HepG2 (cell line): ENCODE measurements around the gene TEKT5. TPM values are rescaled to one million over a fixed set of nuclear protein-coding genes. Genes with fewer than 3 reads are reported as not detected.

Source experiments
- ADNP ChIP-seq: sonication (generic); formaldehyde crosslinking; IDR thresholded peaks from 2 replicates; pipeline ENCODE4 v1.4.0; 2020; ENCODE audit warnings: missing genetic modification reagents
- BCL6 ChIP-seq: IDR thresholded peaks from 2 replicates; pipeline ENCODE4 v1.6.1; 2016; ENCODE audit warnings: missing genetic modification reagents, missing compliant biosample characterization
- BHLHE40 ChIP-seq: IDR thresholded peaks from 2 replicates; pipeline ENCODE4 v1.6.1; 2011; ENCODE audit warnings: low read length, improper control_type of control experiment
- GLMP ChIP-seq: sonication (generic); formaldehyde crosslinking; IDR thresholded peaks from 2 replicates; pipeline ENCODE4 v1.9.0; 2021; ENCODE audit warnings: missing genetic modification reagents, mild to moderate bottlenecking, borderline replicate concordance
- HOXA5 ChIP-seq: sonication (generic); formaldehyde crosslinking; IDR thresholded peaks from 2 replicates; pipeline ENCODE4 v1.4.0; 2020; ENCODE audit warnings: missing genetic modification reagents
- IKZF5 ChIP-seq: IDR thresholded peaks from 2 replicates; pipeline ENCODE4 v1.6.1; 2018; ENCODE audit warnings: missing genetic modification reagents, mild to moderate bottlenecking, missing compliant biosample characterization
- JDP2 ChIP-seq: sonication (generic); formaldehyde crosslinking; IDR thresholded peaks from 2 replicates; pipeline ENCODE4 v1.8.1; 2022; ENCODE audit warnings: missing genetic modification reagents, borderline replicate concordance
- KDM4B ChIP-seq: sonication (generic); formaldehyde crosslinking; IDR thresholded peaks from 2 replicates; pipeline ENCODE4 v1.4.0; 2020; ENCODE audit warnings: missing genetic modification reagents
- MED13 ChIP-seq: sonication (generic); formaldehyde crosslinking; IDR thresholded peaks from 2 replicates; pipeline ENCODE4 v1.5.0; 2020; ENCODE audit warnings: missing genetic modification reagents
- MTA1 ChIP-seq: sonication (generic); formaldehyde crosslinking; IDR thresholded peaks from 2 replicates; pipeline ENCODE4 v1.4.0; 2020; ENCODE audit warnings: missing genetic modification reagents, mild to moderate bottlenecking, borderline replicate concordance
- NBN ChIP-seq: fragments of 450-650 bp; conservative IDR thresholded peaks from 2 replicates; pipeline ENCODE4 v1.6.1; 2017
- PCBP2 ChIP-seq: fragments of 200-400 bp; formaldehyde crosslinking; optimal IDR thresholded peaks from 2 replicates; pipeline ENCODE3; 2018; ENCODE audit warnings: low read length, low read depth; ENCODE audit not compliant: poor library complexity, severe bottlenecking
- TCF7 ChIP-seq: sonication (generic); IDR thresholded peaks from 2 replicates; pipeline ENCODE4 v1.6.1; 2016; ENCODE audit warnings: antibody characterized with exemption, low read depth
- XBP1 ChIP-seq: sonication (generic); formaldehyde crosslinking; IDR thresholded peaks from 2 replicates; pipeline ENCODE4 v1.5.0; 2020; ENCODE audit warnings: missing genetic modification reagents
- ZBTB25 ChIP-seq: IDR thresholded peaks from 2 replicates; pipeline ENCODE4 v1.6.1; 2018; ENCODE audit warnings: missing genetic modification reagents
- ZKSCAN1 ChIP-seq: fragments of 150-350 bp; IDR thresholded peaks from 2 replicates; pipeline ENCODE4 v1.6.1; 2014; ENCODE audit warnings: low read length
- ZNF10 ChIP-seq: sonication (generic); formaldehyde crosslinking; IDR thresholded peaks from 2 replicates; pipeline ENCODE4 v1.4.0; 2020; ENCODE audit warnings: mild to moderate bottlenecking, low read depth, missing genetic modification reagents, borderline replicate concordance
- ZNF230 ChIP-seq: sonication (generic); formaldehyde crosslinking; IDR thresholded peaks from 2 replicates; pipeline ENCODE4 v1.4.0; 2020; ENCODE audit warnings: mild to moderate bottlenecking, missing genetic modification reagents
- ZNF331 ChIP-seq: sonication (generic); formaldehyde crosslinking; IDR thresholded peaks from 2 replicates; pipeline ENCODE4 v1.4.0; 2020; ENCODE audit warnings: missing genetic modification reagents
- ZNF605 ChIP-seq: sonication (generic); formaldehyde crosslinking; IDR thresholded peaks from 2 replicates; pipeline ENCODE4 v1.8.0; 2022; ENCODE audit warnings: mild to moderate bottlenecking, missing genetic modification reagents
- ZNF652 ChIP-seq: IDR thresholded peaks from 2 replicates; pipeline ENCODE4 v1.6.1; 2016; ENCODE audit warnings: low read depth, borderline replicate concordance
- ZNF670 ChIP-seq: sonication (generic); formaldehyde crosslinking; IDR thresholded peaks from 2 replicates; pipeline ENCODE4 v1.8.0; 2022; ENCODE audit warnings: mild to moderate bottlenecking, missing genetic modification reagents, borderline replicate concordance
- ZNF841 ChIP-seq: sonication (generic); formaldehyde crosslinking; IDR thresholded peaks from 2 replicates; pipeline ENCODE4 v1.8.1; 2023; ENCODE audit warnings: missing genetic modification reagents, borderline replicate concordance
- polyA plus RNA-seq, 8 experiments: library from polyadenylated mRNA; depleted of rRNA in 3 of 8; stranded (reverse) in 7 of 8; unstranded in 1 of 8; fragments of >200 nt; fragmentation: Illumina TruSeq in 4 of 8; extraction: Trizol in 4 of 8; gene quantifications; 2 replicates each; pipeline versions ENCODE4 v1.2.1 to v1.2.3, GENCODE V29; 2011 to 2016; ENCODE audit warnings: low read depth in 4 of 8, missing spikeins in 1 of 8, mixed read lengths in 1 of 8; ENCODE audit not compliant: insufficient read depth in 1 of 8
- total RNA-seq, 5 experiments: library from RNA; depleted of rRNA; stranded (reverse); fragments of >200 nt; fragmentation: Illumina TruSeq; extraction: Trizol; gene quantifications; 2 replicates each; pipeline ENCODE4 v1.2.3, GENCODE V29; 2016; ENCODE audit warnings: low read depth in 1 of 5
- TF ChIP-seq, protein P1 (sequence below): sonication (generic); formaldehyde crosslinking; IDR thresholded peaks from 2 replicates; pipeline ENCODE4 v1.5.0; 2020; ENCODE audit warnings: mild to moderate bottlenecking, missing genetic modification reagents, moderate library complexity
- TF ChIP-seq, protein P2 (sequence below): sonication (generic); formaldehyde crosslinking; IDR thresholded peaks from 2 replicates; pipeline ENCODE4 v1.4.0; 2020; ENCODE audit warnings: missing genetic modification reagents
- TF ChIP-seq, protein P3 (sequence below): IDR thresholded peaks from 2 replicates; pipeline ENCODE4 v1.6.1; 2012; ENCODE audit warnings: inconsistent platforms

TEKT5 gene
- total and polyA plus RNA-seq, 2 of the 13 experiments (the other 11 are each of a cell fraction or from before 2014, with no cell fraction given): 0.16 TPM; not detected in 1

DNA sequence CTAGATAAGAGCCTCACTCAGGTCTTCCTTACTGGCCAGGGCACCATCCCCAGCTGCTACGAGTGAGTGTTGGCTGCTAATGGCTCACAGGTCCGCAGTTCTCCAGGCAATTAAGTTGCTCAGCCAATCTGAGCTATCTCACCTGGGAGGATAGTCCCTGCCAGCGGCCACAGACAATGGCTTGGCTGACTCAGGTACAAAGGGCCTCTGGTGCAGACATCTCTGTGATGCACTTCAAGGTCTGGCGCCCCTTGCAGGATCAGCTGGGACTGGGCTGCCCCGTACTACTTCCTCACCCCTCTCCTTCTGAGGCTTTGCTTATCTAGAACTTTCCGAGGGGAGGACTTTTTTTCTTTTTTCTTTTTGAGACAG lies 65.2 kb downstream of the TEKT5 start (continued):
- TF ChIP-seq, protein P1, sequence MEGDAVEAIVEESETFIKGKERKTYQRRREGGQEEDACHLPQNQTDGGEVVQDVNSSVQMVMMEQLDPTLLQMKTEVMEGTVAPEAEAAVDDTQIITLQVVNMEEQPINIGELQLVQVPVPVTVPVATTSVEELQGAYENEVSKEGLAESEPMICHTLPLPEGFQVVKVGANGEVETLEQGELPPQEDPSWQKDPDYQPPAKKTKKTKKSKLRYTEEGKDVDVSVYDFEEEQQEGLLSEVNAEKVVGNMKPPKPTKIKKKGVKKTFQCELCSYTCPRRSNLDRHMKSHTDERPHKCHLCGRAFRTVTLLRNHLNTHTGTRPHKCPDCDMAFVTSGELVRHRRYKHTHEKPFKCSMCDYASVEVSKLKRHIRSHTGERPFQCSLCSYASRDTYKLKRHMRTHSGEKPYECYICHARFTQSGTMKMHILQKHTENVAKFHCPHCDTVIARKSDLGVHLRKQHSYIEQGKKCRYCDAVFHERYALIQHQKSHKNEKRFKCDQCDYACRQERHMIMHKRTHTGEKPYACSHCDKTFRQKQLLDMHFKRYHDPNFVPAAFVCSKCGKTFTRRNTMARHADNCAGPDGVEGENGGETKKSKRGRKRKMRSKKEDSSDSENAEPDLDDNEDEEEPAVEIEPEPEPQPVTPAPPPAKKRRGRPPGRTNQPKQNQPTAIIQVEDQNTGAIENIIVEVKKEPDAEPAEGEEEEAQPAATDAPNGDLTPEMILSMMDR (CRISPR knock-in tag): peak; percentile 53
- TF ChIP-seq ZNF605 (CRISPR knock-in tag) (no peak), ZNF230 (CRISPR knock-in tag) (no peak), GLMP (CRISPR knock-in tag) (no peak), BCL6 (no peak), MED13 (CRISPR knock-in tag) (no peak), ADNP (CRISPR knock-in tag) (0 out of 2 replicates have a peak, but pooled peaks have one; percentile 14), TCF7 (no peak), NBN (no peak), ZNF841 (no peak), ZNF670 (no peak), MTA1 (CRISPR knock-in tag) (no peak), ZBTB25 (CRISPR knock-in tag) (no peak), HOXA5 (CRISPR knock-in tag) (no peak), PCBP2 (no peak), ZNF10 (no peak), BHLHE40 (no peak), JDP2 (CRISPR knock-in tag) (no peak), XBP1 (CRISPR knock-in tag) (peak; percentile 18; the same call in 1 of the 2 replicates), ZNF331 (CRISPR knock-in tag) (no peak), ZNF652 (CRISPR knock-in tag) (no peak), IKZF5 (CRISPR knock-in tag) (0 out of 2 replicates have a peak, but pooled peaks have one; percentile 28), ZKSCAN1 (no peak), KDM4B (no peak)
- TF ChIP-seq, protein P2, sequence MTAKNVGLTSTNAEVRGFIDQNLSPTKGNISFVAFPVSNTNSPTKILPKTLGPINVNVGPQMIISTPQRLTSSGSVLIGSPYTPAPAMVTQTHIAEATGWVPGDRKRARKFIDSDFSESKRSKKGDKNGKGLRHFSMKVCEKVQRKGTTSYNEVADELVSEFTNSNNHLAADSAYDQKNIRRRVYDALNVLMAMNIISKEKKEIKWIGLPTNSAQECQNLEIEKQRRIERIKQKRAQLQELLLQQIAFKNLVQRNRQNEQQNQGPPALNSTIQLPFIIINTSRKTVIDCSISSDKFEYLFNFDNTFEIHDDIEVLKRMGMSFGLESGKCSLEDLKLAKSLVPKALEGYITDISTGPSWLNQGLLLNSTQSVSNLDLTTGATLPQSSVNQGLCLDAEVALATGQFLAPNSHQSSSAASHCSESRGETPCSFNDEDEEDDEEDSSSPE (CRISPR knock-in tag): no peak
- TF ChIP-seq, protein P3, sequence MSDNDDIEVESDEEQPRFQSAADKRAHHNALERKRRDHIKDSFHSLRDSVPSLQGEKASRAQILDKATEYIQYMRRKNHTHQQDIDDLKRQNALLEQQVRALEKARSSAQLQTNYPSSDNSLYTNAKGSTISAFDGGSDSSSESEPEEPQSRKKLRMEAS: no peak
